Neutrophil (primary cell): ENCODE results near the gene TGFB1.

Experiments used
- H3K27ac ChIP-seq: fragments of 200-600 bp; sonication (generic); 2 replicates; pipeline ENCODE4 v1.5.1; 2016; ENCODE audit warnings: mild to moderate bottlenecking, moderate library complexity
- H3K27me3 ChIP-seq: fragments of 200-600 bp; sonication (generic); 2 replicates; pipeline ENCODE4 v1.6.0; 2016; ENCODE audit warnings: mild to moderate bottlenecking
- H3K36me3 ChIP-seq: fragments of 200-600 bp; sonication (generic); 2 replicates; pipeline ENCODE4 v1.5.1; 2017
- H3K4me1 ChIP-seq, 2 experiments: fragments of 200-600 bp in 1 of 2; sonication (generic) in 1 of 2; 1 replicate in 1 of 2; 2 replicates in 1 of 2; pipeline versions ENCODE4 v1.5.1 to v1.6.1; 2013 to 2016; ENCODE audit warnings: low read depth in 1 of 2, low read length in 1 of 2, mild to moderate bottlenecking in 1 of 2, moderate library complexity in 1 of 2; ENCODE audit not compliant: control insufficient read depth in 1 of 2, insufficient read depth in 1 of 2
- H3K4me3 ChIP-seq, 2 experiments: fragments of 200-600 bp in 1 of 2; sonication (generic) in 1 of 2; 1 replicate in 1 of 2; 2 replicates in 1 of 2; pipeline ENCODE4 v1.5.1; 2013 to 2016; ENCODE audit warnings: low read depth in 1 of 2, low read length in 1 of 2, mild to moderate bottlenecking in 1 of 2, moderate library complexity in 1 of 2
- H3K9me3 ChIP-seq: fragments of 200-600 bp; sonication (generic); 2 replicates; pipeline ENCODE4 v1.5.1; 2016
- TF ChIP-seq, protein P1 (sequence below): fragments of 200-600 bp; sonication (generic); IDR thresholded peaks from 2 replicates; pipeline ENCODE4 v1.5.1; 2016; ENCODE audit warnings: antibody characterized with exemption

Gene TGFB1

DNA sequence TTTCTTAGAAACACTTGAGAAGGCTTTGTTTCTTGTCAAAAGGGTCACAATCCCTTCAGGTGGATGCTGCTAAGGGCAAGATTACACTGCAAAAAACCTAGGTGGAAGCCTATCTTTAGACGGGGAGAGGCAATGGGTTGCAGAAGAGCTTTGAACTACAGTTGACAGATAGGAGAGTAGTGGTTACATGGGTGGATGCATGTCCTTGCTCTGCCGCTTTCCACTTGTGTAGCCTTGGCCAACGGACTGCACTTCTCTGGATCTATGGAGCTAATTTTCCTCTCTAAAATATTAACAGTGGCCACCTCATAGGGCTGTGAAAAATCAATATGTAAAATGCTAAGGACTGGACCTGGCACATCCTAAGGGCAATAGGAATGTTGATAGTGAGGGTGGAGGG lies 44.9 kb upstream of the TGFB1 start:
- H3K4me1 ChIP-seq: peaks cover 32 to 36% of the 10 kb centered on the region in 2 experiments

GRCh38 chr19:41398050-41398418 lies 44.3 kb upstream of the TGFB1 start:
- no peaks in the 10 kb centered on the region for H3K27me3 ChIP-seq
- peaks cover 38 to 41% of the 10 kb centered on the region in 2 experiments for H3K4me1 ChIP-seq
- no peaks in the 10 kb centered on the region for H3K36me3 ChIP-seq
- TF ChIP-seq, protein P1, sequence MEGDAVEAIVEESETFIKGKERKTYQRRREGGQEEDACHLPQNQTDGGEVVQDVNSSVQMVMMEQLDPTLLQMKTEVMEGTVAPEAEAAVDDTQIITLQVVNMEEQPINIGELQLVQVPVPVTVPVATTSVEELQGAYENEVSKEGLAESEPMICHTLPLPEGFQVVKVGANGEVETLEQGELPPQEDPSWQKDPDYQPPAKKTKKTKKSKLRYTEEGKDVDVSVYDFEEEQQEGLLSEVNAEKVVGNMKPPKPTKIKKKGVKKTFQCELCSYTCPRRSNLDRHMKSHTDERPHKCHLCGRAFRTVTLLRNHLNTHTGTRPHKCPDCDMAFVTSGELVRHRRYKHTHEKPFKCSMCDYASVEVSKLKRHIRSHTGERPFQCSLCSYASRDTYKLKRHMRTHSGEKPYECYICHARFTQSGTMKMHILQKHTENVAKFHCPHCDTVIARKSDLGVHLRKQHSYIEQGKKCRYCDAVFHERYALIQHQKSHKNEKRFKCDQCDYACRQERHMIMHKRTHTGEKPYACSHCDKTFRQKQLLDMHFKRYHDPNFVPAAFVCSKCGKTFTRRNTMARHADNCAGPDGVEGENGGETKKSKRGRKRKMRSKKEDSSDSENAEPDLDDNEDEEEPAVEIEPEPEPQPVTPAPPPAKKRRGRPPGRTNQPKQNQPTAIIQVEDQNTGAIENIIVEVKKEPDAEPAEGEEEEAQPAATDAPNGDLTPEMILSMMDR: no peak
- peak overlapping the region; percentile 91 for H3K27ac ChIP-seq
- H3K9me3 ChIP-seq: no peaks in the 10 kb centered on the region
- peak overlapping the region; percentile 76 to 85 for H3K4me3 ChIP-seq

More for the DNA sequence above, 44.9 kb upstream of the TGFB1 start:
- Histone ChIP-seq H3K36me3 (no peaks in the 10 kb centered on the region), H3K4me3 (peak overlapping the region; percentile 76 to 85), H3K9me3 (no peaks in the 10 kb centered on the region), H3K27ac (peak overlapping the region; percentile 91), H3K27me3 (no peaks in the 10 kb centered on the region)
- TF ChIP-seq, protein P1: no peak

DNA sequence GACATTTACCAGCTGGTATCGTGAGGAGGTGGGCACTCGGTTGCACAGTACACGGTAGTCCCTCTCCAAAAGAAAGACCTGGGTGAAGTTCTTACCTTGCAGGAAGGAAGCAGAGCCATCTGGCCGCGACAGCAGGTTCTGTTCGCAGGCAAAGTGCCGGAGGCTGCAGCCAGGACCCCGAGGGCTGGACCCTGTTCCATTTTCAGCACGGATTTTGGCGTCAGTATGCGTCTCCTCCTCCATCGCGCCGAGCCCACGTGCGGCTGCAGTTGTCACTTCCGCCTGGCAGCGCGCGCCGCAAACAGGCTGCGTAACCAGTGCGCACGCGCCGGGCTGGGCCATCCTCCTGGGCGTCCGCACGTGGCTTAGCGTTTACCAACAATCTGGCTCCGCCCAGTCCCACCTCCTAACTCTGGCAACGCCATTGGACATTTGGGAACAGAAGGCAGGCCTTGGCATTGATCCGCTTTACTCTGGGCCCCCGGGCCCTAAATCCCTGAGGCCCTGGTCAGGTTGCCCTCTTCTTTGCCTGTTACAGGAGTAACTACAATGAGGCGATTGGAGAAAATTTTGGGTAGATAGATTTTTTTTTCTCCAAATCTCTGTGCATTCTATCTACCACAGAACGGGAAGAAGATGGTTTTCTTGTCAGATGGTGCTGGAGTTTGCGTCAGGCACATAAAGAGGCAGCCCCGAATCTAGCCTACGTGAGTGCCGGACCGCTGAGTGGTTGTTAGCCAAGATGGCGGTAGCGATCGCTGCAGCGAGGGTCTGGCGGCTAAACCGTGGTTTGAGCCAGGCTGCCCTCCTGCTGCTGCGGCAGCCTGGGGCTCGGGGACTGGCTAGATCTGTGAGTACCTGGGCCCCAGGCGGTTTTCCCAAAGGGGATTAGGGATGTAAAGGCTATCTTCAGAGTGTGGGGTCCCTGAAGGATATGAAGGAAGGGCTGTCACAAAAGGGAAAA lies 43.6 kb upstream of the TGFB1 start, which contains the start of the genes BCKDHA and EXOSC5:
TSS of gene BCKDHA (plus strand) at position 733 of the 964 bp plus-strand sequence. CDS start at position 743, 10 bp downstream.
TSS of gene EXOSC5 (minus strand) at position 274 of the 964 bp plus-strand sequence. CDS start at position 243, 31 bp downstream.
- Histone ChIP-seq H3K27ac (peak within 1 kb of the TSS; percentile 91), H3K27me3 (no peaks in the 10 kb centered on the region), H3K4me1 (peaks cover 39 to 41% of the 10 kb centered on the region in 2 experiments), H3K36me3 (no peaks in the 10 kb centered on the region), H3K9me3 (no peaks in the 10 kb centered on the region), H3K4me3 (peak within 1 kb of the TSS; percentile 76 to 85)
- TF ChIP-seq, protein P1: peak; percentile 51

GRCh38 chr19:41395355-41395754 lies 41.6 kb upstream of the TGFB1 start:
- TF ChIP-seq, protein P1: no peak

DNA sequence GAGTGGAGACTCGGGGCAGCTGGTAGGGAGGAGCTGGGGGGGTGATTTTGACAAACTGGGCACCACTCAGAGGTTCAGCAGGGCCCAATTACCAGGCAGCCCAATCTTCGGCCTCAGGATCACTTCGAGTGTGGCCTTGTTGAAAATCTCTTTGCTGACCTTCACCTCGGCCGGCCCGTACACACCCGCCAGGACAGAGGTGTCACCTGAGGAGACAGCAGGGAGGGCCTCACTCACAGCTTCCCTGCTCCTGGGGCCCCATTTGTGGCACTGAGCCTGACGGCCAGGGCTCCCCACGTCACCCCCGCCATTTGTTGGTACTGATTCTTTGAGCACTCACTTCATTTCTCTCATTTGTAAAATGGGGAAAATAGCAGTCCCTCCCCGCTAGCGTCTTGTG lies 39.1 kb upstream of the TGFB1 start:
- Histone ChIP-seq H3K9me3 (no peaks in the 10 kb centered on the region), H3K27me3 (no peaks in the 10 kb centered on the region), H3K4me3 (no peak overlapping the region), H3K4me1 (peaks cover 38 to 44% of the 10 kb centered on the region in 2 experiments), H3K36me3 (peaks cover 16% of the 10 kb centered on the region), H3K27ac (peak overlapping the region; percentile 20)
- TF ChIP-seq, protein P1: no peak

More at GRCh38 chr19:41395355-41395754, 41.6 kb upstream of the TGFB1 start:
- H3K36me3 ChIP-seq: peaks cover 16% of the 10 kb centered on the region
- no peak overlapping the region for H3K27ac ChIP-seq
- no peak overlapping the region for H3K4me3 ChIP-seq
- no peaks in the 10 kb centered on the region for H3K9me3 ChIP-seq
- no peaks in the 10 kb centered on the region for H3K27me3 ChIP-seq
- peaks cover 39 to 41% of the 10 kb centered on the region in 2 experiments for H3K4me1 ChIP-seq
